K562 (cell line): ENCODE measurements around the gene NPAS2. TPM values are rescaled to one million over a fixed set of nuclear protein-coding genes. Genes with fewer than 3 reads are reported as not detected.
A peak's percentile ranks its signal among the peaks of the same experiment; 100 is the strongest.

Source experiments
- ATAC-seq: fragments of 200-7000 bp; cut with Tn5 transposase; 3 replicates; pipeline ENCODE4 v1.9.1; 2020; ENCODE audit warnings: moderate library complexity
- BruUV-seq: library from RNA; stranded (reverse); fragments of 400-500 nt; replicated peaks from 2 replicates; lab custom pipeline; 2021; lab: Mats Ljungman, UMichigan
- CTCF ChIA-PET: fragments of 300-600 bp; formaldehyde crosslinking; extraction: SDS; loops from one replicate; lab custom pipeline; 2021; ENCODE audit warnings: low intra/inter-chr PET ratio; lab: Yijun Ruan, JAX
- POLR2A ChIA-PET: fragments of 300-600, 350-650 bp; sonication (Branson Sonifier 250); formaldehyde crosslinking; extraction: SDS; loops from one replicate; lab custom pipeline; 2021; ENCODE audit warnings: antibody characterized with exemption, inconsistent platforms; lab: Yijun Ruan, JAX
- DNase-seq, 4 experiments: peaks; one replicate each; pipeline versions ENCODE4 v3.0.0 to v3.0.0-alpha.2; 2011 to 2018; ENCODE audit warnings: low spot score in 3 of 4, mixed read lengths in 3 of 4; ENCODE audit errors: extremely low read depth in 1 of 4
- FAIRE-seq: peaks from 2 replicates; lab custom pipeline; 2011; peaks lifted over from hg19 to GRCh38; lab: Jason Lieb, UNC
- H2AFZ ChIP-seq: 2 replicates; pipeline ENCODE4 v1.6.0; 2011; ENCODE audit warnings: low read depth, low read length, control low read depth, inconsistent platforms
- H3K27ac ChIP-seq: fragments of 200-600 bp; 3 replicates; pipeline ENCODE4 v1.8.0; 2011; ENCODE audit warnings: low read depth, mild to moderate bottlenecking, control low read depth, inconsistent platforms, low read length, moderate library complexity, mixed read lengths; ENCODE audit errors: extremely low read depth
- H3K27me3 ChIP-seq, 2 experiments: fragments of 300-600 bp in 1 of 2; 2 replicates in 1 of 2; 3 replicates in 1 of 2; pipeline versions ENCODE4 v1.6.0 to v1.8.0; 2011; ENCODE audit warnings: inconsistent platforms in 2 of 2, low read length in 2 of 2, mild to moderate bottlenecking in 1 of 2, mixed read lengths in 1 of 2, moderate library complexity in 1 of 2; ENCODE audit not compliant: control insufficient read depth in 2 of 2, insufficient read depth in 2 of 2
- H3K36me3 ChIP-seq: fragments of 300-600 bp; 3 replicates; pipeline ENCODE4 v1.8.0; 2011; ENCODE audit warnings: mild to moderate bottlenecking, low read length, inconsistent platforms; ENCODE audit not compliant: control insufficient read depth, insufficient read depth
- H3K4me1 ChIP-seq, 2 experiments: fragments of 200-600 bp in 1 of 2; replicated peaks in 1 of 2; 2 replicates in 1 of 2; 3 replicates in 1 of 2; pipeline versions ENCODE4 v1.5.1 to v1.8.0; 2011; ENCODE audit warnings: inconsistent platforms in 2 of 2, low read length in 2 of 2, mild to moderate bottlenecking in 1 of 2, mixed read lengths in 1 of 2, moderate library complexity in 1 of 2; ENCODE audit not compliant: control insufficient read depth in 2 of 2, insufficient read depth in 2 of 2
- H3K4me2 ChIP-seq: 2 replicates; pipeline ENCODE4 v1.6.1; 2011; ENCODE audit warnings: low read length, control low read depth, inconsistent platforms, mixed read lengths; ENCODE audit not compliant: insufficient read depth
- H3K4me3 ChIP-seq: fragments of 200-600 bp; sonication (generic), shearing (Covaris generic); 2 replicates; pipeline ENCODE4 v1.5.1; 2016; ENCODE audit warnings: control low read depth, inconsistent platforms
- H3K79me2 ChIP-seq: fragments of 200-600 bp; 3 replicates; pipeline ENCODE4 v1.8.0; 2011; ENCODE audit warnings: low read length, inconsistent platforms; ENCODE audit not compliant: control insufficient read depth, insufficient read depth
- H3K9ac ChIP-seq, 2 experiments: 2 replicates each; pipeline versions ENCODE4 v1.6.0 to v1.6.1; 2011; ENCODE audit warnings: low read depth in 2 of 2, low read length in 2 of 2, control low read depth in 1 of 2, inconsistent platforms in 1 of 2, mild to moderate bottlenecking in 1 of 2, mixed read lengths in 1 of 2; ENCODE audit not compliant: insufficient read depth in 1 of 2
- H3K9me1 ChIP-seq: one replicate; pipeline ENCODE4 v1.6.0; 2011; ENCODE audit warnings: inconsistent platforms, mild to moderate bottlenecking, low read length, moderate library complexity; ENCODE audit not compliant: control insufficient read depth, insufficient read depth
- H3K9me3 ChIP-seq: replicated peaks from 2 replicates; pipeline ENCODE4 v1.5.1; 2011; ENCODE audit warnings: low read depth, low read length, inconsistent platforms; ENCODE audit not compliant: control insufficient read depth, insufficient read depth
- H4K20me1 ChIP-seq: replicated peaks from 2 replicates; pipeline ENCODE4 v1.6.1; 2011; ENCODE audit warnings: low read length, inconsistent platforms, mixed read lengths; ENCODE audit not compliant: control insufficient read depth, insufficient read depth
- NFIC ChIP-seq: fragments of 450-650 bp; IDR thresholded peaks from 2 replicates; pipeline ENCODE4 v1.6.1; 2017; ENCODE audit warnings: mild to moderate bottlenecking, inconsistent platforms
- ZNF263 ChIP-seq: sonication (generic); formaldehyde crosslinking; IDR thresholded peaks from 2 replicates; pipeline ENCODE4 v1.8.0; 2022; ENCODE audit warnings: mild to moderate bottlenecking, missing genetic modification reagents, borderline replicate concordance
- WGBS: fragments of 100-300 bp; shearing (Covaris generic); methylation state at CpG from one replicate; pipeline ENCODE4 v1.1.6; 2016; ENCODE audit warnings: low coverage, mixed read lengths; ENCODE audit not compliant: insufficient coverage; ENCODE audit errors: missing lambda C conversion rate; 5-methylcytosine and 5-hydroxymethylcytosine counted together
- in situ Hi-C: fragments of 300-500 bp; cut with MboI; formaldehyde crosslinking; loops from 4 replicates; pipeline ENCODE4 v1.15.0; 2018; ENCODE audit warnings: inconsistent platforms, mixed read lengths
- intact Hi-C: fragments of 100-400 bp; cut with micrococcal nuclease; formaldehyde crosslinking; loops from 2 replicates; pipeline ENCODE4 v1.14.2; 2022
- polyA plus RNA-seq, 8 experiments: library from polyadenylated mRNA; depleted of rRNA in 4 of 8; stranded (reverse) in 5 of 8; unstranded in 3 of 8; fragments of >200 nt; fragmentation: Nextera tagmentation in 2 of 8; fragmentation: Illumina TruSeq in 1 of 8; extraction: Ambion mirVana in 2 of 8; extraction: Trizol in 1 of 8; gene quantifications; 2 replicates each; pipeline versions ENCODE4 v1.2.1 to v1.2.3, GENCODE V29; 2011 to 2014; ENCODE audit warnings: inconsistent platforms in 1 of 8, missing spikeins in 1 of 8
- total RNA-seq, 7 experiments: library from RNA; depleted of rRNA in 6 of 7; stranded (reverse); fragments of >200 nt in 6 of 7; fragmentation: Illumina TruSeq in 2 of 7; extraction: Trizol in 2 of 7; gene quantifications; 2 replicates each; pipeline versions ENCODE4 v1.2.1 to v1.2.3, GENCODE V29; 2011 to 2021; ENCODE audit warnings: low replicate concordance in 1 of 7
- TF ChIP-seq, protein P1 (sequence below): fragments of 450-650 bp; IDR thresholded peaks from 2 replicates; pipeline ENCODE4 v1.7.0; 2016; ENCODE audit warnings: borderline replicate concordance
- TF ChIP-seq, protein P2 (sequence below): fragments of 250-450 bp; sonication (Bioruptor Pico); IDR thresholded peaks from 2 replicates; pipeline ENCODE4 v1.5.0; 2021

Gene NPAS2
- total and polyA plus RNA-seq, 9 of the 15 experiments (the other 6 are each of a cell fraction or from before 2014, with no cell fraction given) = 0.06 to 0.29 (median 0.07) TPM; not detected in 5

DNA sequence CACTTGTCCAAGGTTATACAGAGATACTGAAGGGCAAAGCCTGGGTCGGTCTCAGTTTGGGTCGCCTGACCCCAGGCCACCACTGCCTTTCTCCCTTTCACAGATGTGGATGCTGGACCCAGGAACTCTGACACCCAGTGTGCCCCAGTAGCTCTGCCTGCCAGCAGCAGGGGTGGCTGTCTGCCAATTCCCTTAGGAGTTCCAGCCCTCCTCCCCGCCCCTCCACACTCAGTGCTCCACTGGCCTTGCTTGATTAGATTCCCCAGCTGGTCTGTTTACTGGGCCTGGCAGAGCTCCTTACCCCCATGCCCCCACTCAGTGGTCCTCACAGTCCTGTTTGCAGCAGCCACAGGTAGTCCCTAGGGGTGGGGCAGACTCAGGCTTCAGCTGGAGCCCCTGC, 75.5 kb downstream of the NPAS2 start:
- in situ Hi-C loops = no loop called here
- 57% methylated on average over 1 of the region's 3 CpGs for WGBS
- H3K4me2 ChIP-seq = no peak overlapping the region
- no TSS peak for BruUV-seq
- no peak for FAIRE-seq
- no peak for ATAC-seq
- no peak for DNase-seq
- no peak overlapping the region for H3K4me3 ChIP-seq
- intact Hi-C loops = no loop called here
- ChIA-PET CTCF (no interaction called here), POLR2A (interaction anchor here (0.6 to 0.8 kb wide), 2 partner anchors 10 to 26 kb away, joined by 3 to 4 read pairs; no protein-coding TSS in a partner anchor)
- H3K79me2 ChIP-seq = no peaks in the 10 kb centered on the region
- no peaks in the 10 kb centered on the region for H3K36me3 ChIP-seq
- no peaks in the 10 kb centered on the region for H3K9me1 ChIP-seq
- H2AFZ ChIP-seq = no peak overlapping the region
- no peaks in the 10 kb centered on the region for H3K27me3 ChIP-seq
- H3K9ac ChIP-seq = 0 out of 4 replicates have a peak overlapping the region, but pooled peaks of 1 of the 2 experiments have one; percentile 6
- no peaks in the 10 kb centered on the region for H3K9me3 ChIP-seq
- TF ChIP-seq, protein P1, sequence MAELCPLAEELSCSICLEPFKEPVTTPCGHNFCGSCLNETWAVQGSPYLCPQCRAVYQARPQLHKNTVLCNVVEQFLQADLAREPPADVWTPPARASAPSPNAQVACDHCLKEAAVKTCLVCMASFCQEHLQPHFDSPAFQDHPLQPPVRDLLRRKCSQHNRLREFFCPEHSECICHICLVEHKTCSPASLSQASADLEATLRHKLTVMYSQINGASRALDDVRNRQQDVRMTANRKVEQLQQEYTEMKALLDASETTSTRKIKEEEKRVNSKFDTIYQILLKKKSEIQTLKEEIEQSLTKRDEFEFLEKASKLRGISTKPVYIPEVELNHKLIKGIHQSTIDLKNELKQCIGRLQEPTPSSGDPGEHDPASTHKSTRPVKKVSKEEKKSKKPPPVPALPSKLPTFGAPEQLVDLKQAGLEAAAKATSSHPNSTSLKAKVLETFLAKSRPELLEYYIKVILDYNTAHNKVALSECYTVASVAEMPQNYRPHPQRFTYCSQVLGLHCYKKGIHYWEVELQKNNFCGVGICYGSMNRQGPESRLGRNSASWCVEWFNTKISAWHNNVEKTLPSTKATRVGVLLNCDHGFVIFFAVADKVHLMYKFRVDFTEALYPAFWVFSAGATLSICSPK = no peak
- TF ChIP-seq ZNF263 (CRISPR knock-in tag) = 0 out of 2 replicates have a peak, but pooled peaks have one; percentile 24
- 0 out of 2 replicates have a peak, but pooled peaks have one; percentile 18 for TF ChIP-seq NFIC
- TF ChIP-seq, protein P2, sequence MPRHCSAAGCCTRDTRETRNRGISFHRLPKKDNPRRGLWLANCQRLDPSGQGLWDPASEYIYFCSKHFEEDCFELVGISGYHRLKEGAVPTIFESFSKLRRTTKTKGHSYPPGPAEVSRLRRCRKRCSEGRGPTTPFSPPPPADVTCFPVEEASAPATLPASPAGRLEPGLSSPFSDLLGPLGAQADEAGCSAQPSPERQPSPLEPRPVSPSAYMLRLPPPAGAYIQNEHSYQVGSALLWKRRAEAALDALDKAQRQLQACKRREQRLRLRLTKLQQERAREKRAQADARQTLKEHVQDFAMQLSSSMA (CRISPR knock-in tag) = no peak
- H4K20me1 ChIP-seq = no peaks in the 10 kb centered on the region
- peaks cover 25 to 26% of the 10 kb centered on the region in 2 experiments for H3K4me1 ChIP-seq
- H3K27ac ChIP-seq = no peak overlapping the region
